ENCODE results near the gene MRC1. TPM values are rescaled to one million over a fixed set of nuclear protein-coding genes. Genes with fewer than 3 reads are reported as not detected.

MRC1 gene
- total and polyA plus RNA-seq, 2 experiments from 2014 or later, result not detected

DNA sequence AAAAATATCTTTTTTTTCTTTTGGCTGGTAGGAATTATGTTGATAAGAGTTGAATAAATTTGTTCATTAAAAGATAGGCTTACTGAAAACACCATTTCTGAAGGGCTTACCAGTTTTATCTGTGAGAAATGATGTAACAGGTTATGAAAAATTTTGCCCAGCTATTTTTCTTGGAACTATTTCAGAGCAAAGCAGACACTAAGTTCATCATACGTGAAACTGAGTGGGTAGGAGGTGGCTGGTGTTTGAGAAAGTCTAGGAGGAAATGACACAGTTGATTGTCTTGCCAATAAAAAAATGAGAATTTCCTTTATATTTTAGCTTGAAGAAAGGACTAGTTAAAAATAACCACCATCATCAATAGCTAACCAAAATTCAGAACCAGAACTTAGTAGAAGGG is 6.2 kb upstream of the MRC1 start:
- DNase-seq (ENCODE audit: low spot score), result no peak
- H3K27ac Mint-ChIP-seq, result no peak overlapping the region
- Histone ChIP-seq H3F3A (replicated peaks; ENCODE audit: low read depth) (no peaks in the 10 kb centered on the region), H3K4me1 (ENCODE audit: insufficient read depth) (no peaks in the 10 kb centered on the region), H3K36me3 (ENCODE audit: insufficient read depth) (no peaks in the 10 kb centered on the region), H3K79me2 (replicated peaks; ENCODE audit: insufficient read depth) (no peaks in the 10 kb centered on the region), H3K27me3 (ENCODE audit: insufficient read depth) (no peaks in the 10 kb centered on the region), H3K9me2 (ENCODE audit: insufficient read depth) (no peaks in the 10 kb centered on the region), H3K4me3 (no peak overlapping the region), H3K4me2 (no peak overlapping the region), H3K27ac (ENCODE audit: low read depth) (no peak overlapping the region), H4K20me1 (replicated peaks; ENCODE audit: insufficient read depth) (no peaks in the 10 kb centered on the region), H2AFZ (no peak overlapping the region)
- H3K4me3 Mint-ChIP-seq, result no peak overlapping the region
- no peaks in the 10 kb centered on the region for H3K36me3 Mint-ChIP-seq (ENCODE audit: low read depth)
- peaks cover 5% of the 10 kb centered on the region for H3K27me3 Mint-ChIP-seq (ENCODE audit: insufficient read depth, low read depth, poor library complexity)
- no peaks in the 10 kb centered on the region for H3K4me1 Mint-ChIP-seq
- ATAC-seq, result no peak
- TF ChIP-seq, protein P1, sequence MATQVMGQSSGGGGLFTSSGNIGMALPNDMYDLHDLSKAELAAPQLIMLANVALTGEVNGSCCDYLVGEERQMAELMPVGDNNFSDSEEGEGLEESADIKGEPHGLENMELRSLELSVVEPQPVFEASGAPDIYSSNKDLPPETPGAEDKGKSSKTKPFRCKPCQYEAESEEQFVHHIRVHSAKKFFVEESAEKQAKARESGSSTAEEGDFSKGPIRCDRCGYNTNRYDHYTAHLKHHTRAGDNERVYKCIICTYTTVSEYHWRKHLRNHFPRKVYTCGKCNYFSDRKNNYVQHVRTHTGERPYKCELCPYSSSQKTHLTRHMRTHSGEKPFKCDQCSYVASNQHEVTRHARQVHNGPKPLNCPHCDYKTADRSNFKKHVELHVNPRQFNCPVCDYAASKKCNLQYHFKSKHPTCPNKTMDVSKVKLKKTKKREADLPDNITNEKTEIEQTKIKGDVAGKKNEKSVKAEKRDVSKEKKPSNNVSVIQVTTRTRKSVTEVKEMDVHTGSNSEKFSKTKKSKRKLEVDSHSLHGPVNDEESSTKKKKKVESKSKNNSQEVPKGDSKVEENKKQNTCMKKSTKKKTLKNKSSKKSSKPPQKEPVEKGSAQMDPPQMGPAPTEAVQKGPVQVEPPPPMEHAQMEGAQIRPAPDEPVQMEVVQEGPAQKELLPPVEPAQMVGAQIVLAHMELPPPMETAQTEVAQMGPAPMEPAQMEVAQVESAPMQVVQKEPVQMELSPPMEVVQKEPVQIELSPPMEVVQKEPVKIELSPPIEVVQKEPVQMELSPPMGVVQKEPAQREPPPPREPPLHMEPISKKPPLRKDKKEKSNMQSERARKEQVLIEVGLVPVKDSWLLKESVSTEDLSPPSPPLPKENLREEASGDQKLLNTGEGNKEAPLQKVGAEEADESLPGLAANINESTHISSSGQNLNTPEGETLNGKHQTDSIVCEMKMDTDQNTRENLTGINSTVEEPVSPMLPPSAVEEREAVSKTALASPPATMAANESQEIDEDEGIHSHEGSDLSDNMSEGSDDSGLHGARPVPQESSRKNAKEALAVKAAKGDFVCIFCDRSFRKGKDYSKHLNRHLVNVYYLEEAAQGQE (IDR thresholded peaks at IDR 0.05; ENCODE audit: unreplicated experiment), result no peak
- TF ChIP-seq, protein P2, sequence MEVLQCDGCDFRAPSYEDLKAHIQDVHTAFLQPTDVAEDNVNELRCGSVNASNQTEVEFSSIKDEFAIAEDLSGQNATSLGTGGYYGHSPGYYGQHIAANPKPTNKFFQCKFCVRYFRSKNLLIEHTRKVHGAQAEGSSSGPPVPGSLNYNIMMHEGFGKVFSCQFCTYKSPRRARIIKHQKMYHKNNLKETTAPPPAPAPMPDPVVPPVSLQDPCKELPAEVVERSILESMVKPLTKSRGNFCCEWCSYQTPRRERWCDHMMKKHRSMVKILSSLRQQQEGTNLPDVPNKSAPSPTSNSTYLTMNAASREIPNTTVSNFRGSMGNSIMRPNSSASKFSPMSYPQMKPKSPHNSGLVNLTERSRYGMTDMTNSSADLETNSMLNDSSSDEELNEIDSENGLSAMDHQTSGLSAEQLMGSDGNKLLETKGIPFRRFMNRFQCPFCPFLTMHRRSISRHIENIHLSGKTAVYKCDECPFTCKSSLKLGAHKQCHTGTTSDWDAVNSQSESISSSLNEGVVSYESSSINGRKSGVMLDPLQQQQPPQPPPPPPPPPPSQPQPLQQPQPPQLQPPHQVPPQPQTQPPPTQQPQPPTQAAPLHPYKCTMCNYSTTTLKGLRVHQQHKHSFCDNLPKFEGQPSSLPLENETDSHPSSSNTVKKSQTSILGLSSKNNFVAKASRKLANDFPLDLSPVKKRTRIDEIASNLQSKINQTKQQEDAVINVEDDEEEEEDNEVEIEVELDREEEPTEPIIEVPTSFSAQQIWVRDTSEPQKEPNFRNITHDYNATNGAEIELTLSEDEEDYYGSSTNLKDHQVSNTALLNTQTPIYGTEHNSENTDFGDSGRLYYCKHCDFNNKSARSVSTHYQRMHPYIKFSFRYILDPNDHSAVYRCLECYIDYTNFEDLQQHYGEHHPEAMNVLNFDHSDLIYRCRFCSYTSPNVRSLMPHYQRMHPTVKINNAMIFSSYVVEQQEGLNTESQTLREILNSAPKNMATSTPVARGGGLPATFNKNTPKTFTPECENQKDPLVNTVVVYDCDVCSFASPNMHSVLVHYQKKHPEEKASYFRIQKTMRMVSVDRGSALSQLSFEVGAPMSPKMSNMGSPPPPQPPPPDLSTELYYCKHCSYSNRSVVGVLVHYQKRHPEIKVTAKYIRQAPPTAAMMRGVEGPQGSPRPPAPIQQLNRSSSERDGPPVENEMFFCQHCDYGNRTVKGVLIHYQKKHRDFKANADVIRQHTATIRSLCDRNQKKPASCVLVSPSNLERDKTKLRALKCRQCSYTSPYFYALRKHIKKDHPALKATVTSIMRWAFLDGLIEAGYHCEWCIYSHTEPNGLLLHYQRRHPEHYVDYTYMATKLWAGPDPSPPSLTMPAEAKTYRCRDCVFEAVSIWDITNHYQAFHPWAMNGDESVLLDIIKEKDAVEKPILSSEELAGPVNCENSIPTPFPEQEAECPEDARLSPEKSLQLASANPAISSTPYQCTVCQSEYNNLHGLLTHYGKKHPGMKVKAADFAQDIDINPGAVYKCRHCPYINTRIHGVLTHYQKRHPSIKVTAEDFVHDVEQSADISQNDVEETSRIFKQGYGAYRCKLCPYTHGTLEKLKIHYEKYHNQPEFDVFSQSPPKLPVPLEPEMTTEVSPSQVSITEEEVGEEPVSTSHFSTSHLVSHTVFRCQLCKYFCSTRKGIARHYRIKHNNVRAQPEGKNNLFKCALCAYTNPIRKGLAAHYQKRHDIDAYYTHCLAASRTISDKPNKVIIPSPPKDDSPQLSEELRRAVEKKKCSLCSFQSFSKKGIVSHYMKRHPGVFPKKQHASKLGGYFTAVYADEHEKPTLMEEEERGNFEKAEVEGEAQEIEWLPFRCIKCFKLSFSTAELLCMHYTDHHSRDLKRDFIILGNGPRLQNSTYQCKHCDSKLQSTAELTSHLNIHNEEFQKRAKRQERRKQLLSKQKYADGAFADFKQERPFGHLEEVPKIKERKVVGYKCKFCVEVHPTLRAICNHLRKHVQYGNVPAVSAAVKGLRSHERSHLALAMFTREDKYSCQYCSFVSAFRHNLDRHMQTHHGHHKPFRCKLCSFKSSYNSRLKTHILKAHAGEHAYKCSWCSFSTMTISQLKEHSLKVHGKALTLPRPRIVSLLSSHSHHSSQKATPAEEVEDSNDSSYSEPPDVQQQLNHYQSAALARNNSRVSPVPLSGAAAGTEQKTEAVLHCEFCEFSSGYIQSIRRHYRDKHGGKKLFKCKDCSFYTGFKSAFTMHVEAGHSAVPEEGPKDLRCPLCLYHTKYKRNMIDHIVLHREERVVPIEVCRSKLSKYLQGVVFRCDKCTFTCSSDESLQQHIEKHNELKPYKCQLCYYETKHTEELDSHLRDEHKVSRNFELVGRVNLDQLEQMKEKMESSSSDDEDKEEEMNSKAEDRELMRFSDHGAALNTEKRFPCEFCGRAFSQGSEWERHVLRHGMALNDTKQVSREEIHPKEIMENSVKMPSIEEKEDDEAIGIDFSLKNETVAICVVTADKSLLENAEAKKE (CRISPR knock-in tag; IDR thresholded peaks at IDR 0.05), result no peak
- no peak for TF ChIP-seq EZH2 (IDR thresholded peaks at IDR 0.05; ENCODE audit: low read depth, unreplicated experiment)
- TF ChIP-seq JUNB (IDR thresholded peaks at IDR 0.05; ENCODE audit: unreplicated experiment), result no peak
- no peak for TF ChIP-seq ZNF114 (CRISPR knock-in tag; IDR thresholded peaks at IDR 0.05)
- TF ChIP-seq NANOG (IDR thresholded peaks at IDR 0.05; ENCODE audit: borderline replicate concordance), result no peak
- no peak for TF ChIP-seq STAT1 (IDR thresholded peaks at IDR 0.05; ENCODE audit: unreplicated experiment)
- TF ChIP-seq CREB1 (CRISPR knock-in tag; IDR thresholded peaks at IDR 0.05; ENCODE audit: low read depth), result no peak
- H3K9me3 Mint-ChIP-seq, result no peaks in the 10 kb centered on the region

Measured in GM23338 (cell line).